Peyer's patch (tissue), 4 donors: ENCODE data around the gene BTN2A1.

ENCODE experiments used
- POLR2A ChIP-seq, 2 donors: fragments of 450-650 bp; IDR thresholded peaks; one replicate each; pipeline ENCODE4 v1.5.1; 2017; ENCODE audit warnings: antibody characterized with exemption in 2 of 2, mild to moderate bottlenecking in 2 of 2, moderate library complexity in 2 of 2
- TF ChIP-seq, protein P1 (sequence below), 6 experiments: fragments of 450-650 bp in 4 of 6; fragments of 200-600 bp in 2 of 6; sonication (generic) in 1 of 6; IDR thresholded peaks; one replicate each; pipeline ENCODE4 v1.5.1; 2017 to 2019; ENCODE audit warnings: antibody characterized with exemption in 6 of 6, mild to moderate bottlenecking in 3 of 6, moderate library complexity in 1 of 6

- no peak for TF ChIP-seq POLR2A (IDR thresholded peaks at IDR 0.05)
- TF ChIP-seq, protein P1, sequence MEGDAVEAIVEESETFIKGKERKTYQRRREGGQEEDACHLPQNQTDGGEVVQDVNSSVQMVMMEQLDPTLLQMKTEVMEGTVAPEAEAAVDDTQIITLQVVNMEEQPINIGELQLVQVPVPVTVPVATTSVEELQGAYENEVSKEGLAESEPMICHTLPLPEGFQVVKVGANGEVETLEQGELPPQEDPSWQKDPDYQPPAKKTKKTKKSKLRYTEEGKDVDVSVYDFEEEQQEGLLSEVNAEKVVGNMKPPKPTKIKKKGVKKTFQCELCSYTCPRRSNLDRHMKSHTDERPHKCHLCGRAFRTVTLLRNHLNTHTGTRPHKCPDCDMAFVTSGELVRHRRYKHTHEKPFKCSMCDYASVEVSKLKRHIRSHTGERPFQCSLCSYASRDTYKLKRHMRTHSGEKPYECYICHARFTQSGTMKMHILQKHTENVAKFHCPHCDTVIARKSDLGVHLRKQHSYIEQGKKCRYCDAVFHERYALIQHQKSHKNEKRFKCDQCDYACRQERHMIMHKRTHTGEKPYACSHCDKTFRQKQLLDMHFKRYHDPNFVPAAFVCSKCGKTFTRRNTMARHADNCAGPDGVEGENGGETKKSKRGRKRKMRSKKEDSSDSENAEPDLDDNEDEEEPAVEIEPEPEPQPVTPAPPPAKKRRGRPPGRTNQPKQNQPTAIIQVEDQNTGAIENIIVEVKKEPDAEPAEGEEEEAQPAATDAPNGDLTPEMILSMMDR (IDR thresholded peaks at IDR 0.05): no peak
These were observed 48.7 kb upstream of the BTN2A1 start for GRCh38 chr6:26408828-26409730.
